ENCODE results near the gene DAZAP1.
A peak's percentile ranks its signal among the peaks of the same experiment; 100 is the strongest.

DAZAP1 gene

GRCh38 chr19:1392407-1392806, 15.0 kb upstream of the DAZAP1 start:
- Histone ChIP-seq H3K36me3 (peaks cover 58% of the 10 kb centered on the region), H3K4me3 (ENCODE audit: low read depth, low read length) (no peak overlapping the region), H3K4me1 (peaks cover 15% of the 10 kb centered on the region), H3K27me3 (no peaks in the 10 kb centered on the region), H3K9me3 (no peaks in the 10 kb centered on the region)
- TF ChIP-seq CTCF (IDR thresholded peaks at IDR 0.05; ENCODE audit: low read depth, low read length), result no peak
- DNase-seq, result no peak

- no peaks in the 10 kb centered on the region for H3K27me3 ChIP-seq
- no peak for DNase-seq
- no peaks in the 10 kb centered on the region for H3K9me3 ChIP-seq
- TF ChIP-seq CTCF (IDR thresholded peaks at IDR 0.05; ENCODE audit: low read depth, low read length), result no peak
- H3K4me3 ChIP-seq (ENCODE audit: low read depth, low read length), result no peak overlapping the region
- H3K36me3 ChIP-seq, result peaks cover 56% of the 10 kb centered on the region
- H3K4me1 ChIP-seq, result peaks cover 15% of the 10 kb centered on the region
These were observed 14.4 kb upstream of the DAZAP1 start for GRCh38 chr19:1392939-1393530.

GRCh38 chr19:1393841-1394240, 13.5 kb upstream of the DAZAP1 start:
- H3K4me1 ChIP-seq, result peaks cover 15% of the 10 kb centered on the region
- H3K4me3 ChIP-seq (ENCODE audit: low read depth, low read length), result no peak overlapping the region
- no peak for DNase-seq
- H3K27me3 ChIP-seq, result no peaks in the 10 kb centered on the region
- H3K36me3 ChIP-seq, result peaks cover 48% of the 10 kb centered on the region
- no peaks in the 10 kb centered on the region for H3K9me3 ChIP-seq
- no peak for TF ChIP-seq CTCF (IDR thresholded peaks at IDR 0.05; ENCODE audit: low read depth, low read length)

GRCh38 chr19:1394252-1395193, 12.9 kb upstream of the DAZAP1 start:
- peaks cover 15% of the 10 kb centered on the region for H3K4me1 ChIP-seq
- peaks cover 41% of the 10 kb centered on the region for H3K36me3 ChIP-seq
- H3K4me3 ChIP-seq (ENCODE audit: low read depth, low read length), result no peak overlapping the region
- no peaks in the 10 kb centered on the region for H3K9me3 ChIP-seq
- TF ChIP-seq CTCF (IDR thresholded peaks at IDR 0.05; ENCODE audit: low read depth, low read length), result no peak
- no peak for DNase-seq
- no peaks in the 10 kb centered on the region for H3K27me3 ChIP-seq

- peak; percentile 70 for DNase-seq
- peaks cover 36% of the 10 kb centered on the region for H3K36me3 ChIP-seq
These were observed 12.0 kb upstream of the DAZAP1 start for GRCh38 chr19:1395194-1396018.

More at GRCh38 chr19:1395194-1396018, 12.0 kb upstream of the DAZAP1 start:
- Histone ChIP-seq H3K4me3 (ENCODE audit: low read depth, low read length) (0 out of 2 replicates have a peak overlapping the region, but pooled peaks have one; percentile 4), H3K9me3 (no peaks in the 10 kb centered on the region), H3K27me3 (no peaks in the 10 kb centered on the region), H3K4me1 (peaks cover 15% of the 10 kb centered on the region)
- no peak for TF ChIP-seq CTCF (IDR thresholded peaks at IDR 0.05; ENCODE audit: low read depth, low read length)

All from BE2C (cell line).